NCI-H146 (cell line): Measurements from ENCODE around the gene ZNF577.
"Not testable (repeated sequence)": the region's sequence is repeated elsewhere in the genome, so short reads cannot be mapped to it uniquely, and the experiment has no call there.

ENCODE experiments used
- DNase-seq: peaks from one replicate; lab custom pipeline; 2025; lab: John Stamatoyannopoulos, UW

The ZNF577 gene

GRCh38 chr19:51887522-51888498 lies at the start of gene ZNF577:
ZNF577 (minus strand) TSS chr19:51887951; CDS start chr19:51880382, 7,569 bp downstream.
- DNase-seq, result no peak

DNA sequence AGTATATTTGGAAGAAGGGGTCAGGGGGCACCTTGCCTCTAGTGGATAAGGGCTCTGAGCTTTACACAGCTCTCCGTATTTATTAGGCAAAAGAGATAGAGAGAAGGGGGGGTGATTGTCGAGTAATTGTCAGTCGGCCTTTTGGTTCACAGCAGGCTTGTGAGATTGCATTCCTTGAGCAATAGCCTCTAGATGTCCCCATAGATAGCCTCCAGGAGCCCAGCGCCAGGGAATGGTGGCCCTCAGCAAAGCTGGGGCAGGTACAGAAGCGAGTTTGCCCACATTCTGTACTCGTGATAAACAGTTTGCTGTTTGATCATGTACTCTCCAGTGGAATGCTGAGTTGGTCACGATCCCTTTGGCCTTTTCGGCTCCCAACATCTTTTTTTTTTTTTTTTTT lies 44.2 kb upstream of the ZNF577 start:
- no peak for DNase-seq

- DNase-seq, result no peak
Observed at GRCh38 chr19:51927859-51928258, 40.1 kb upstream of the ZNF577 start.

GRCh38 chr19:51926784-51927741 lies 39.3 kb upstream of the ZNF577 start, which contains the start of gene ZNF613:
ZNF613 (plus strand) TSS chr19:51927472; CDS start chr19:51936221, 8,749 bp downstream.
- DNase-seq, result peak; percentile 94

GRCh38 chr19:51926426-51926783 lies 38.7 kb upstream of the ZNF577 start:
- no peak for DNase-seq

DNA sequence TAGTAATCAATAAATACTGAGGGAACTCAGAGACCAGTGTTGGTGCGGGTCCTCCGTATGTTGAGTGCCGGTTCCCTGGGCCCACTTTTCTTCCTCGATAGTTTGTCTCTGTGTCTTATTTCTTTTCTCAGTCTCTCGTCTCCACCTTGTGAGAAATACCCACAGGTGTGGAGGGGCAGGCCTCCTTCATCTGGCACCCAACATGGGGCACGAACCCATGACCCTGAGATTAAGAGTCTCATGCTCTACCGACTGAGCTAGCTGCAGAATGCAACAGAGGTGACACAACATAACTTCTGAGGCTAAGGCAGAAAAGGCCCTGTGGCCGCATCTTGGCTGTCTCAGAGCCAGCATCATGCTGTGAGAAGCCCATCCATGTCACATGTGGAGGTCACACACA lies 34.2 kb upstream of the ZNF577 start:
- no peak for DNase-seq

GRCh38 chr19:51919606-51920005 lies 31.9 kb upstream of the ZNF577 start:
- no peak for DNase-seq

DNA sequence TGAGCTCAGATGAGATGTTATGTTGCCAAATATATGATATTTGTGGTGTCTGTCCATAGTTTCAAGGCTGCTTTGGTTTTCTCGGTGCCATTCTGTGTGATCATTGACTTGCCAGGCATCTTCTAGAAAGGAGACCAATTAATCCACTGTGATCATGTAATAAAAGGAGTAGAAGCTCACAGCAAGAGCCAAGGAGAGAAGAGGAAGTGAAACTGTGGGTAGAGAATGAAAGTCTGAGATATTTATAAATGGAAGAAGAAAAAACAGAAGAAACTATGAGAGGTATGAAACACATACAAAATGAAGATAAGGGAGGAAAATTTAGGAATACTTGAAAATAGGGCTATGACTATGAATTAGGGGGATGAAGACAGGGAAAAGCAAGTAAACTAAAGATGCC lies 28.4 kb upstream of the ZNF577 start:
- no peak for DNase-seq

- DNase-seq, result no peak
Observed at GRCh38 chr19:51915324-51915867, 27.6 kb upstream of the ZNF577 start.

GRCh38 chr19:51907981-51908380 lies 20.2 kb upstream of the ZNF577 start:
- DNase-seq, result not testable (repeated sequence)

DNA sequence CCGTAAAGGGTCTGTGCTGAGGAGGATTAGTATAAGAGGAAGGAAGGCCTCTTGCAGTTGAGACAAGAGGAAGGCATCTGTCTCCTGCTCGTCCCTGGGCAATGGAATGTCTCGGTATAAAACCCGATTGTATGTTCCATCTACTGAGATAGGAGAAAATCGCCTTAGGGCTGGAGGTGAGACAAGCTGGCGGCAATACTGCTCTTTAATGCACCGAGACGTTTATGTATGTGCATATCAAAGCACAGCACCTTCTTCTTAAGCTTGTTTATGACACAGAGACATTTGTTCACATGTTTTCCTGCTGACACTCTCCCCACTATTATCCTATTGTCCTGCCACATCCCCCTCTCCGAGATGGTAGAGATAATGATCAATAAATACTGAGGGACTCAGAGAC lies 18.4 kb upstream of the ZNF577 start:
- not testable (repeated sequence) for DNase-seq

DNA sequence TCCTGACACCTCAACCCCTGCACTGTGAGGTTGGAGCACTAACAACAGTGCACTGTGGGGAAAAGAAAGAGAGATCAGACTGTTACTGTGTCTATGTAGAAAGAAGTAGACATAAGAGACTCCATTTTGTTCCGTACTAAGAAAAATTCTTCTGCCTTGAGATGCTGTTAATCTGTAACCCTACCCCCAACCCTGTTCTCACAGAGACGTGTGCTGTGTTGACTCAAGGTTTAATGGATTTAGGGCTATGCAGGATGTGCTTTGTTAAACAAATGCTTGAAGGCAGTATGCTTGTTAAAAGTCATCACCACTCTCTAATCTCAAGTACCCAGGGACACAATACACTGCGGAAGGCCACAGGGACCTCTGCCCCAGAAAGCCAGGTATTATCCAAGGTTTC lies 17.9 kb upstream of the ZNF577 start:
- not testable (repeated sequence) for DNase-seq

- DNase-seq, result no peak
Observed at GRCh38 chr19:51905206-51905605, 17.5 kb upstream of the ZNF577 start.

GRCh38 chr19:51904331-51905165 lies 16.8 kb upstream of the ZNF577 start, which contains the start of gene ZNF649:
ZNF649 (minus strand) TSS chr19:51905017; CDS start chr19:51900107, 4,910 bp downstream.
- DNase-seq, result peak; percentile 90

GRCh38 chr19:51903192-51903591 lies 15.4 kb upstream of the ZNF577 start:
- DNase-seq, result no peak

DNA sequence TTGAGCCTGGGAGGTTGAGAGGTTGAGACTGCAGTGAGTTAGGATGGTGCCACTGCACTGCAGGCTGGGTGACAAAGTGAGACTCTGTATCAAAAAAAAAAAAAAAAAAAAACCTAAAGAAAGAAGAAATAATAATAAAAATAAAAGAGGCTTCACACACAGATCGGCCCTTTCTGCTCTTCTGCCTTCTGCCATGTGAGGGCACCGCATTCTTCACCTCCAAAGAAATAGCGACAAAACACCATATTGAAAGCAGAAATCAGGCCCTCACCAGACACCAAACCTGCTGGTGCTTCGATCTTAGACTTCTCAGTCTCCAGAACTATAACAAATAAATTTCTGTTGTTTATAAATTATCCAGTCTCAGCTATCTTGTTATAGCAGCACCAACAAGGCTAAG lies 14.1 kb upstream of the ZNF577 start:
- DNase-seq, result no peak

DNA sequence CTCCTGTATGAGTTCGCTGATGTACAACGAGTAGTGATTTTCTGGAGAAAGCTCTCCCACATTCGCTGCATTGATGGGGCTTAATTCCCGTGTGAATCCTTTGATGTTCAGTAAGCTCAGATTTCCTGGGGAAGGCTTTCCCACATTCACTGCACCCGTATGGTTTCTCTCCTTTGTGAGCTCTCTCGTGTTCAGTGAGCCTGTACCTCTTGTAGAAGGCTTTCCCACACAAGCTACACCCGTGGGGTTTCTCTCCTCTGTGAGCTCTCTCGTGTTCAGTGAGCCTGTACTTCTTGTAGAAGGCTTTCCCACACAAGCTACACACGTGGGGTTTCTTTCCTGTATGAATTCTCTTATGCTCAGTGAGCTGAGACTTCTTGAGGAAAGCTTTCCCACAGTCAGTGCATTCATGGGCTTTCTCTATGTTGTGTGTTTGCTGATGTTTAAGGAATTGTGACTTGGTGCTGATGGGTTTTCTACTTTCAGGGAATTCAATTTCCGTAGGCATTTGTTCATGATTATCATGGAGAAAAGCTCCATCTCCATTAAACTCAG lies 3.5 kb upstream of the ZNF577 start:
- DNase-seq, result no peak

- DNase-seq, result no peak
Observed at GRCh38 chr19:51889934-51890333, 2.2 kb upstream of the ZNF577 start.

- no peak for DNase-seq
Observed at GRCh38 chr19:51884713-51885112, 3.0 kb downstream of the ZNF577 start.

- no peak for DNase-seq
Observed at GRCh38 chr19:51882518-51882917, 5.2 kb downstream of the ZNF577 start.

DNA sequence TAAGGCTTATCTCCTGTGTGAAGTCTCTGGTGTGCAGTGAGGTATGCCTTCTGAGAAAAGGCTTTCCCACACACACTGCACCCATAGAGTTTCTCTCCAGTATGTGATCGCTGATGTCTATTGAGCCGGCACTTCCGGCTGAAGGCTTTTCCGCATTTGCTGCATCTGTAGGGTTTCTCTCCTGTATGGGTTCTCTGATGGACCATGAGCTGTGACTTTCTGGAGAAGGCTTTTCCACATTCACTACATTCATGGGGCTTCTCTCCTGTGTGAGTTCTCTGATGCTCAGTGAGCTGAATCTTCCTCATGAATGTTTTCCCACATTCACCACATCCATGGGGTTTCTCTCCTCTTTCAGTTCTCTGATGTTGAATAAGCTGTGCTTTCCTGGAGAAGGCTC lies 14.7 kb downstream of the ZNF577 start:
- no peak for DNase-seq
